ENCODE data around the gene RSPH10B2.
A peak's percentile ranks its signal among the peaks of the same experiment; 100 is the strongest.
"Not testable (repeated sequence)": the region's sequence is repeated elsewhere in the genome, so short reads cannot be mapped to it uniquely, and the experiment has no call there.

RSPH10B2 gene

DNA sequence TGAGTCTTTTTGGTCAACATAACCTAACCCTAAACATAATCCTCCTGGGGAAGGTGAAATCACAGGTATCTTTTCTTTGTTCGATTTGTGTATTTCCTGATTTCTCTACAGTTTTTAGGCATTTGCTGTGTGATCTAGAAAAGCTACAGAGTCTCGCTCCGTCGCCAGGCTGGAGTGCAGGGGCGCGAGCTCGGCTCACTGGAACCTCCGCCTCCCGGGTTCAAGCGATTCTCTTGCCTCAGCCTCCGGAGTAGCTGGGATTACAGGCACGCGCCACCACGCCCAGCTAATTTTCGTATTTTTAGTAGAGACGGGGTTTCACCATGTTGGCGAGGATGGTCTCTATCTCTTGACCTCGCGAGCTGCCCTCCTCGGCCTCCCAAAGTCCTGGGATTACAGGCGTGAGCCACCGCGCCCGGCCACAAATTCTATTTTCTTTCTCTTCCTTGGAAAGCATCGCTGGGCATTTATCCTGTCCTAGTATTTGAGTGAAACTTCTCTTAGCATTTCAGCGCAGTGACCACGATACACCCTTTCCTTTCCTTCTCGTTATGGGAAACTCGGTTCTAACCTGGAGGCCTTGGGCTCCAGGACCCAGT is 24.9 kb upstream of the RSPH10B2 start:
- Mint-ChIP-seq H3K27ac (ENCODE audit: low read depth) (peak overlapping the region; percentile 82), H3K36me3 (ENCODE audit: insufficient read depth) (peaks cover 17% of the 10 kb centered on the region), H3K4me3 (peak overlapping the region; percentile 90), H3K4me1 (peaks cover 25% of the 10 kb centered on the region)
- H3K27me3 Mint-ChIP-seq; DNase-seq (ENCODE audit: low spot score in 2 of 2); ATAC-seq (replicated peaks; ENCODE audit: extremely low read depth, poor library complexity, severe bottlenecking); H3K9me3 Mint-ChIP-seq: not testable (repeated sequence)

DNA sequence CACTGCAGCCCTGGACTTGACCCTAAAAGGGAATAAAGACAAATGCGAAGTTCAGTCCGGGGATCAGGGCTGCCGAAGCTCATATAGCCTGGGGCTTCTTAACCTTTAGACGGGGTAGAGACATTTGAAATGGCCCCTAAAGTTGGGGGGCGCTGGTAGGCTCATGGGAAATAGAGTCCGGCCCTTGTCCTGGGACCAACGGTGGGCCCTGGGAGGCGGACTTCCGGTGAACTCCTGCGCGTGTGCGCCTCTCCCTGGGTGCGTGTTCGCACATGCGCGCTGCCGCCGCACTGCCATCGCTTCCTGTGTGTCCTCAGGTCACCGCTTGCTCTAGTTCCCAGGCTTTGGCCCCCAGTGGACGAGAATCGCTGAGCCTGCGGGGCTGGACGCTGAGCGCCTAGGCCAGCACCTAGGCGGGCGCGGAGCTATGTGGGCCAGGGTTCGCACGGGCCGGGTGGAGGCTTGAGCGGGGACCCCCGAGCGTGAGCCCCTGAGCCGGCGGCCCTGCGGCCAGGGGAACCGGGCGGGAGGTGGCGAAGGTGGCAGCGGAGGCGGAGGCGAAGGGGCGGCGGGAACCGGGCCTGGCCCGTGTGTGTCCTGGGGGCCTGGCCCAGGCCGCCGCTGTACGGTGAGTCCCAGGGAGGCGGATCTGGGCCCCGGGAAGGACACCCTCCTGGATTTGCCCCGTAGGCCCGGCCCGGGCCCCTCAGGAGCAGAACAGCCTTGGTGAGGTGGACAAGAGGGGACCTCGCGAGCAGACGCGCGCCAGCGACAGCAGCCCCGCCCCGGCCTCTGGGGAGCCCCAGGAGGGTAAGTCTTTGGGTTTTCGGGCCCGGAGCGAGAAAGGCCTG is 24.2 kb upstream of the RSPH10B2 start:
- H3K27ac Mint-ChIP-seq (ENCODE audit: low read depth), result peak overlapping the region; percentile 82
- peaks cover 24% of the 10 kb centered on the region for H3K36me3 Mint-ChIP-seq (ENCODE audit: insufficient read depth)
- peak; percentile 93 for ATAC-seq (replicated peaks; ENCODE audit: extremely low read depth, poor library complexity, severe bottlenecking)
- DNase-seq (ENCODE audit: low spot score in 2 of 2), result peak; percentile 50 to 60
- H3K27me3 Mint-ChIP-seq, result no peaks in the 10 kb centered on the region
- H3K9me3 Mint-ChIP-seq, result no peaks in the 10 kb centered on the region
- H3K4me3 Mint-ChIP-seq, result peak overlapping the region; percentile 90
- peaks cover 25% of the 10 kb centered on the region for H3K4me1 Mint-ChIP-seq

DNA sequence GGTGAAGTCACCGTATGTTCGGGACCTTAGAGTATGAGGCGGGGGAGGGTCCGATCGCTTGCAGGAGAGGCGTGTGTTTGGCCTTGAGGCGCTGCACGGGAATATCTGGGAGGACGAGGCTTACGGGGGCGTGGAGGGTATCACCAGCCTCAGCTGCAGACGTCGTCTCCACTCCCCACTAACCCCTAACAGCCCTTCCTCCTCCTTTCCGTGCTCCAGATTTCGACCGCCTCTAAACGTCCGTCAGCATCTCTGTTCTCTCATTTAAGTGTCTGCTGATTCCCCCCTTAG is 23.6 kb upstream of the RSPH10B2 start:
- no peak for DNase-seq (ENCODE audit: low spot score in 2 of 2)
- Mint-ChIP-seq H3K36me3 (ENCODE audit: insufficient read depth) (peaks cover 30% of the 10 kb centered on the region), H3K9me3 (no peaks in the 10 kb centered on the region), H3K4me1 (peaks cover 25% of the 10 kb centered on the region), H3K4me3 (peak overlapping the region; percentile 90), H3K27me3 (no peaks in the 10 kb centered on the region), H3K27ac (ENCODE audit: low read depth) (peak overlapping the region; percentile 82)
- no peak for ATAC-seq (replicated peaks; ENCODE audit: extremely low read depth, poor library complexity, severe bottlenecking)

DNA sequence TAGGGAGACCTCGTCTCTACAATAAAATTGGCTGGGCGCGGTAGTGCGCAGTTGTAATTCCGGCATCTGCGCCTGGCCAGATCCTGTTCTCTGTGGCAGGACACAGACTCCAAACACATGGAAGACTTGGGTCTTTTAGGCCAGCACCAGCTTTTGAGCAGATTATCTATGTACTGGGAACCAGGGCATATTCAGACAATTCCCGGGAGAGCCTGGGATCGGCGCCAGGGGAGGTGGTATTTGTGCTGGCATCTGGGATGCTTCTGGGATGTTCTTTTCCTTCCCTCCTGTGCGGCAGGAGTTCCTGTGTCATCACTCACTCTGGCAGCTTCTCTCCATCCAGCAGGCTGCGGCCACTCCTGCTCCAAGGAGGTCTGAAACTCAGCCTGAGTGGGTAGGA is 15.5 kb upstream of the RSPH10B2 start:
- not testable (repeated sequence) for H3K4me3 Mint-ChIP-seq; H3K9me3 Mint-ChIP-seq; H3K27me3 Mint-ChIP-seq; H3K4me1 Mint-ChIP-seq; ATAC-seq (replicated peaks; ENCODE audit: extremely low read depth, poor library complexity, severe bottlenecking); DNase-seq (ENCODE audit: low spot score in 2 of 2); H3K27ac Mint-ChIP-seq (ENCODE audit: low read depth)
- H3K36me3 Mint-ChIP-seq (ENCODE audit: insufficient read depth), result peaks cover 61% of the 10 kb centered on the region

DNA sequence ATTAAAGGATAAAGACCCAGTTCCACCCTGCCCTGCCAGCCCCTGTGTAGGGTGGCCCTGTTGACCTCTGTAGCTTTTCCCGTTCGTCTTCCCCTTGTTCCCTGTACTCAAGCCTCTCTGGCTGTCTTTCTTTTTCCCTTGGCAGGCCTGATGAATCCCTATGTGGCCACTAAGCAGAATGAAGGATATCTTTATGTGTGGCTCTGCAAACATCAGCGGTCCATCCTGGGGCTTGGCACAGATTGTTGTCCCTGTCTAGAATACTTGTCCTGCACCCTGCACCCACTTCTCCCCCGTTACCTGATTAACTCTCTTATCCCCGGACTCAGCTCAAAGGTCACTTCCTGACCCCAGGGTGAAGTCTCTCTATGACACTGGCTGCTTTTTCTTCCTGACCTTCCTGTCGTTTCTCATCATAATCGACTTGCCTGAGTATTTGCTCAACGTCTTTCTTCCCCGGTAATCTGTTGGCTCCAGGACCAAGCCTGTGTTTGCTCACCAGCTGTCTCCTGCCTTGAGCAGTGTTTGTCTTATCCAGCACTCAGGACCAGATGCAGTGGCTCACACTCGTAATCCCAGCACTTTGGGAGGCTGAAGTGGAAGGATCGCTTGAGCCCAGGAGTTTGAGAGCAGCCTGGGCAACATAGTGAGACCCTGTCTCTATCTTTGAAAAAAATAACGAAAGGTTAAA is 9.3 kb upstream of the RSPH10B2 start:
- not testable (repeated sequence) for H3K4me1 Mint-ChIP-seq; H3K27me3 Mint-ChIP-seq; H3K9me3 Mint-ChIP-seq; H3K27ac Mint-ChIP-seq (ENCODE audit: low read depth); H3K4me3 Mint-ChIP-seq; DNase-seq (ENCODE audit: low spot score in 2 of 2); ATAC-seq (replicated peaks; ENCODE audit: extremely low read depth, poor library complexity, severe bottlenecking)
- peaks cover 44% of the 10 kb centered on the region for H3K36me3 Mint-ChIP-seq (ENCODE audit: insufficient read depth)

DNA sequence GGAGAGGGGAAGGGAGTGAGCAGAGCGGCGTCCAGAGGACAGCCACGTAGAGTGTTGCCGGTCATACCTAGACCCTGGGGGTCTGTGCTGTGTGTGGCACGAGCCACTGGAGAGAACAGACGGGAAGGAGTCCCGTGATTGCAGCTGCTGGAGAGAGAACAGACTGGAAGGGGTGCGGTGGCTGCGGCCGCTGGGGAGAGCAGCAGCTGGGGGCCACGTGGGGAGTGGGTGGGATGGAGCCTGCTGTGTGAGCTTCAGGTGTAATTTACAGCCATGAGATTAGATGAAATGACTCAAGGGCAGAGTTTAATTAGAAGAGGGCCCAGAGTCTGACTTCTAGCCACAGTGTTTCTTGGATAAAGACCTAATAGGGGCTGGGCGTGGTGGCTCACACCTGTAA is 4.6 kb upstream of the RSPH10B2 start:
- peaks cover 25% of the 10 kb centered on the region for H3K36me3 Mint-ChIP-seq (ENCODE audit: insufficient read depth)
- not testable (repeated sequence) for H3K27ac Mint-ChIP-seq (ENCODE audit: low read depth); H3K4me1 Mint-ChIP-seq; ATAC-seq (replicated peaks; ENCODE audit: extremely low read depth, poor library complexity, severe bottlenecking); H3K27me3 Mint-ChIP-seq; DNase-seq (ENCODE audit: low spot score in 2 of 2); H3K4me3 Mint-ChIP-seq; H3K9me3 Mint-ChIP-seq

DNA sequence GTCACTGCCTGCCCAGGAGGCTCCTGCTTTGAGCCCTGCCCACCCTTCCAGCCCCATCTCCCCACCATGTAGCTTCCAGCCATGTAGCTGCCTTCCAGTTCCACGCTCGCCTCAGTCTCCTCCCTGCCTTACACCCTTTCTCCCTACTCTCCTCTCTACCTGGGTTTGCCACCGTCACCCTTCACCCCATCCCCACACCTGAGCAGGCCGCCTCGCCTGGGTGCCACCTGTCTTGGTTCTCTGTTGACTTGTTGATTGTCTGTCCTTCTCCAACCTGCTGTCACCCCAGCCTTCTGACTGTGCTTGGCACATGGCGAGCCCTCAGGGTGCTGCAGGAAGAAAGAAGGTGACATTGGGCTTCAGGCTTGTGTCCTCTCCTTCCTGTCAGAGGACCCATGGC is 3.7 kb upstream of the RSPH10B2 start:
- not testable (repeated sequence) for ATAC-seq (replicated peaks; ENCODE audit: extremely low read depth, poor library complexity, severe bottlenecking); H3K4me3 Mint-ChIP-seq; H3K9me3 Mint-ChIP-seq; H3K27me3 Mint-ChIP-seq; H3K4me1 Mint-ChIP-seq; DNase-seq (ENCODE audit: low spot score in 2 of 2); H3K27ac Mint-ChIP-seq (ENCODE audit: low read depth)
- H3K36me3 Mint-ChIP-seq (ENCODE audit: insufficient read depth), result peaks cover 19% of the 10 kb centered on the region

DNA sequence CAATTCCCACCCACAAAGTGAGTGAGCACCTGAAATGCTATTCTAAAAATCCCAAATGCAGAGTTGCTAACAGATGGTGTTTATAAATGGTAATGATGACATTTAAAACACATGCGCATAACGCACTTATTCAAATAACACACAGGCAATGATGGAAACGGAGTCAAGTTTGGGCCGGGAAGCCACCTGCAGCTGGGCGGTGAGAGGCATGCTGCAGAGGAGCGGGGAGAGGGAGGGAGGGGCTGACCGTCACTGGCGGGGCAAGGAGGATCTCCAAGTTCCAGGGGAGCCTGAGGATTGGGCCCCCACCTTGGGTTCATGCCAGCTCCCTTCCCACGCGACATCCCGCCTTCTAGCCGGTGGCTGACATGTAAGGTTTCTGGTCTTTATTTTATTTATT is 7.3 kb downstream of the RSPH10B2 start:
- not testable (repeated sequence) for H3K9me3 Mint-ChIP-seq; ATAC-seq (replicated peaks; ENCODE audit: extremely low read depth, poor library complexity, severe bottlenecking); DNase-seq (ENCODE audit: low spot score in 2 of 2); H3K4me1 Mint-ChIP-seq; H3K27me3 Mint-ChIP-seq; H3K27ac Mint-ChIP-seq (ENCODE audit: low read depth); H3K36me3 Mint-ChIP-seq (ENCODE audit: insufficient read depth); H3K4me3 Mint-ChIP-seq

DNA sequence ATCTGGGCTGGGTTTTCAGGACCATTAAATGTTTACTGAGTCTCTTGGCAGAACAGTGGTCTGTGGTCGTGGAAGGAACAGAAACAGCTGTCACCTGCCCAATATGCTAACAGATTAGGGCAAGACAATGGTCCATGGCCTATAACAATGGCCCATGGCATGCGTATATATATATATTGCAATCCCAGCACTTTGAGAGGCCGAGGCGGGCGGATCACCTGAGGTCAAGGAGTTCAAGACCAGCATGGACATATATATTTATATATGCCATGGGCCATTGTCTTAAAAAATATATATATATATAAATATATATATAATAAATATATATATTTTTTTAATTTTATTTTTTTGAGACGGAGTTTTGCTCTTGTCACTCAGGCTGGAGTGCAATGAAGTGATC is 27.7 kb downstream of the RSPH10B2 start:
- not testable (repeated sequence) for H3K4me3 Mint-ChIP-seq; H3K36me3 Mint-ChIP-seq (ENCODE audit: insufficient read depth); ATAC-seq (replicated peaks; ENCODE audit: extremely low read depth, poor library complexity, severe bottlenecking); DNase-seq (ENCODE audit: low spot score in 2 of 2); H3K27me3 Mint-ChIP-seq; H3K9me3 Mint-ChIP-seq; H3K4me1 Mint-ChIP-seq; H3K27ac Mint-ChIP-seq (ENCODE audit: low read depth)

DNA sequence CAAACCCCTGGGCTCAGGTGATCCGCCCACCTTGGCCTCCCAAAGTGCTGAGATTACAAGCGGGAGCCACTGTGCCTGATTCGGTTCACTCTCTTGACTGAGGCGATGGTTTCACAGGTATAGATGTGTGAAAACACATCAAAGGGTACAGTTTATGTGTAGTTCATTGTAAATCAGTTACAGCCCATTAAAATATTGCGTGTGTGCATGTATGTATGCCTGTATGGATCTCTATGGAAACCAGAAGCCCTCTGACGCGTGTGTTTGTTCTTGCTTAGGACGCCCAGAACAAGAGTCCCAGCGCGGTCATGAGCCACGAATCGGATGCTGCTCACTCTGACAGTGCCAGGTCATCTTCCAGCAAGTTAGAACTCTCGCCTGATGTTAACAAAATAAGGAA is 35.5 kb downstream of the RSPH10B2 start:
- peak; percentile 95 for ATAC-seq (replicated peaks; ENCODE audit: extremely low read depth, poor library complexity, severe bottlenecking)
- not testable (repeated sequence) for H3K27ac Mint-ChIP-seq (ENCODE audit: low read depth); H3K27me3 Mint-ChIP-seq; H3K9me3 Mint-ChIP-seq; DNase-seq (ENCODE audit: low spot score in 2 of 2); H3K4me3 Mint-ChIP-seq; H3K4me1 Mint-ChIP-seq; H3K36me3 Mint-ChIP-seq (ENCODE audit: insufficient read depth)

DNA sequence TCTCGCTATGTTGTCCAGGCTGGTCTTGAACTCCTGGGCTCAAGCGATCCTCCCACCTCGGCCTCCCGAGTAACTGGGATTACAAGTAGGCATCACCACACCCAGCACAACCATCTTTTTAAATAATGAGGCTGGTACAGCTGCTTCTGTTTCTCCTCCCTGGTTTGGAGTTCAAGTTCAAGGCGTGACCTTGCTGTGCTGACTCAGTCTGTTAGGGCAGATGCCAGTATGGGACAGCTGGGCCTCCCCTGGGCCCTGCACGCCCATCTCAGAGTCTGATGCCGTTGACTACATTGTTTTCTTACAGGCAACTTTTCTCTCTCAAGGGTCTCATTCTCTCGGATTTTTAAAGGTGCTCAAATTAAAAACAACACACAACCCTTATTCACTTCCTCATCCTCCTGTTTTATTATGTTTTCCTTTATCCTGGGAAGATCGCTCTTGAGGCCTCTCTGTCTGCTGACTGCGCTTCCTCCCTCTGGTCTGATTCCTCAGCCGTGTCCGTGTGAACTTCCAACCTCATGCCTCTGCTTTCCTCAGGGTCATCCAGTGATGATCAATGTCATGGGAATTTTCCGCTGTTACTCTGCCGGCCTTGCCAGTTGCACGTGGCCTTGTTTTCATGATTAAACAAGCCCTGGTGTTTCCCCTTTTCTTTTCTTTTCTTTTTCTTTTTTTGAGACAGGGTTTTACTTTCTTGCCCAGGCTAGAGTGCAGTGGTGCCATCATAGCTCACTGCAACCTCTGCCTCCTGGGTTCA is 38.4 kb downstream of the RSPH10B2 start:
- not testable (repeated sequence) for H3K4me3 Mint-ChIP-seq; H3K27ac Mint-ChIP-seq (ENCODE audit: low read depth); H3K27me3 Mint-ChIP-seq; H3K9me3 Mint-ChIP-seq; H3K4me1 Mint-ChIP-seq; ATAC-seq (replicated peaks; ENCODE audit: extremely low read depth, poor library complexity, severe bottlenecking); DNase-seq (ENCODE audit: low spot score in 2 of 2); H3K36me3 Mint-ChIP-seq (ENCODE audit: insufficient read depth)

DNA sequence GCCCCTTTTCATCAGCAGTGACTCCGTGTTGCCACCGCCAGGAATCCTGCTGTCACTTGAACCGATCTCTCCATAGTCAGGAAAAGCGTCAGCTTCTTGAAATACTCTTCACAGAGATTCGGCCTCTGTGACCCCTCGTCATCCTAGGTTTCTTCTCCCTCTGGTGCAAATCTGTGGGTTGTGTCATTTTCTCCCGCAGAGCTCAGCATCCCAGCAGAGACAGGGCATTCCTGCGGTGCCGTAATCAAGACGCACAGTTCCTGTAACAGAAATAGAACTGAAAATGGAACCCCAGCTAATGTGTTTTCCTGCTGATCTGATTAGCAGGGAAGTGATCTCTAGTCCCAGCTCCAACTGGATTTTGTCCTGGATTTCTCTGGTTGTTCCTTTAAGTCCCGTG is 40.4 kb downstream of the RSPH10B2 start:
- H3K9me3 Mint-ChIP-seq; H3K27ac Mint-ChIP-seq (ENCODE audit: low read depth); H3K36me3 Mint-ChIP-seq (ENCODE audit: insufficient read depth); H3K4me3 Mint-ChIP-seq; ATAC-seq (replicated peaks; ENCODE audit: extremely low read depth, poor library complexity, severe bottlenecking); H3K27me3 Mint-ChIP-seq; DNase-seq (ENCODE audit: low spot score in 2 of 2); H3K4me1 Mint-ChIP-seq: not testable (repeated sequence)

Measured in central memory CD8-positive, alpha-beta T cell (primary cell).